Measurements from ENCODE around the gene AZU1.

DNA sequence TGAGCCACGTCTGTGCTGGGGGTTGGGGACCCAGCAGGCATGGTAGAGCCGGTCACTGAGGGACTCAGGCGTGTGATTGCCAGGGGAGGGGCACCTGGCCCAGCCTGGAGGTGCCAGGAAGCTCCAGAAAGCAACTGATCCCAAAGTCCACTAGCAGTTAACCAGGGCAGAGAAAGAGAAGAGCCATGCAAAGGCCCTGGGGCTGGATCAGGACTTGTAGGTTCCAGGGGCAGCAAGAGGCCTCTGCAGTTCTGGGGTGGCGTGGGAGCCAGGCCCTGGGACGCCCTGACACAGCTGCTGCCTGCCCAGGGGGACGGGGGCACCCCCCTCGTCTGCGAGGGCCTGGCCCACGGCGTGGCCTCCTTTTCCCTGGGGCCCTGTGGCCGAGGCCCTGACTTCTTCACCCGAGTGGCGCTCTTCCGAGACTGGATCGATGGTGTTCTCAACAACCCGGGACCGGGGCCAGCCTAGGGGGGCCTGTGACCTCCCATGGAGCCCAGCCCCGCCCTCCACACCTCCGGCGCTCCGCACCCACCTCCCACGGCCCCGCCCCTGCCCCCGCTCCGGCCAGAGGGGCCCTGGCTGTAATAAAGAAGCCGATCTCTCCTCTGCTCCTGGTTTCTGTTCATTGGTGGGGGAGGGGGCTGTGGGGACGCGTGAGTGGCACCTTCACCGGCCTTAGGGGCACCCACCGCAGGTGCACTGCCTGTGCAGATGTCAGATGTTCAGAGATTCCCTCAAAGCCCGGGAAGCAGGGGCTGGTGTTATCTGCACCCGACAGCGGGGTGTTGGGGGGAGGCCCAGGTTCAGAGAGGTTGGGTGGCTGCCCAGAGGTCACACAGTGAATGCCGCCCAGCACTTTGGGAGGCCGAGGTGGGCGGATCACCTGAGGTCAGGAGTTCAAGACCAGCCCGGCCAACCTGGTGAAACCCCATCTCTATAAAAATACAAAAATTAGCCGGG, 4.1 kb downstream of the AZU1 start:
- TF ChIP-seq, protein P1, sequence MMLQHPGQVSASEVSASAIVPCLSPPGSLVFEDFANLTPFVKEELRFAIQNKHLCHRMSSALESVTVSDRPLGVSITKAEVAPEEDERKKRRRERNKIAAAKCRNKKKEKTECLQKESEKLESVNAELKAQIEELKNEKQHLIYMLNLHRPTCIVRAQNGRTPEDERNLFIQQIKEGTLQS (IDR thresholded peaks at IDR 0.05): no peak
- TF ChIP-seq CTCF (IDR thresholded peaks at IDR 0.05 in 2 of 3, conservative IDR thresholded peaks at IDR 0.05 in 1 of 3; ENCODE audit: borderline replicate concordance in 1 of 3, insufficient read depth in 1 of 3, low read depth in 2 of 3, low read length in 2 of 3) (no peak), POLR2A (IDR thresholded peaks at IDR 0.05; ENCODE audit: borderline replicate concordance, extremely low read depth, insufficient read depth, insufficient read length) (no peak), CEBPB (IDR thresholded peaks at IDR 0.05; ENCODE audit: low read depth) (no peak), TCF7L2 (IDR thresholded peaks at IDR 0.05; ENCODE audit: borderline replicate concordance, extremely low read depth, insufficient read depth, insufficient read length) (no peak), MAX (IDR thresholded peaks at IDR 0.05) (no peak), JUND (IDR thresholded peaks at IDR 0.05) (no peak), EZH2 (IDR thresholded peaks at IDR 0.05) (no peak), RAD21 (IDR thresholded peaks at IDR 0.05; ENCODE audit: low read depth) (no peak), EZH2phosphoT487 (IDR thresholded peaks at IDR 0.05; ENCODE audit: borderline replicate concordance) (no peak)
- TF ChIP-seq, protein P2, sequence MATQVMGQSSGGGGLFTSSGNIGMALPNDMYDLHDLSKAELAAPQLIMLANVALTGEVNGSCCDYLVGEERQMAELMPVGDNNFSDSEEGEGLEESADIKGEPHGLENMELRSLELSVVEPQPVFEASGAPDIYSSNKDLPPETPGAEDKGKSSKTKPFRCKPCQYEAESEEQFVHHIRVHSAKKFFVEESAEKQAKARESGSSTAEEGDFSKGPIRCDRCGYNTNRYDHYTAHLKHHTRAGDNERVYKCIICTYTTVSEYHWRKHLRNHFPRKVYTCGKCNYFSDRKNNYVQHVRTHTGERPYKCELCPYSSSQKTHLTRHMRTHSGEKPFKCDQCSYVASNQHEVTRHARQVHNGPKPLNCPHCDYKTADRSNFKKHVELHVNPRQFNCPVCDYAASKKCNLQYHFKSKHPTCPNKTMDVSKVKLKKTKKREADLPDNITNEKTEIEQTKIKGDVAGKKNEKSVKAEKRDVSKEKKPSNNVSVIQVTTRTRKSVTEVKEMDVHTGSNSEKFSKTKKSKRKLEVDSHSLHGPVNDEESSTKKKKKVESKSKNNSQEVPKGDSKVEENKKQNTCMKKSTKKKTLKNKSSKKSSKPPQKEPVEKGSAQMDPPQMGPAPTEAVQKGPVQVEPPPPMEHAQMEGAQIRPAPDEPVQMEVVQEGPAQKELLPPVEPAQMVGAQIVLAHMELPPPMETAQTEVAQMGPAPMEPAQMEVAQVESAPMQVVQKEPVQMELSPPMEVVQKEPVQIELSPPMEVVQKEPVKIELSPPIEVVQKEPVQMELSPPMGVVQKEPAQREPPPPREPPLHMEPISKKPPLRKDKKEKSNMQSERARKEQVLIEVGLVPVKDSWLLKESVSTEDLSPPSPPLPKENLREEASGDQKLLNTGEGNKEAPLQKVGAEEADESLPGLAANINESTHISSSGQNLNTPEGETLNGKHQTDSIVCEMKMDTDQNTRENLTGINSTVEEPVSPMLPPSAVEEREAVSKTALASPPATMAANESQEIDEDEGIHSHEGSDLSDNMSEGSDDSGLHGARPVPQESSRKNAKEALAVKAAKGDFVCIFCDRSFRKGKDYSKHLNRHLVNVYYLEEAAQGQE (IDR thresholded peaks at IDR 0.05; ENCODE audit: low read depth): no peak

All from HCT116 (cell line).